Activated T-cell treated with anti-CD3 and anti-CD28 coated beads, Interleukin-2, amount 50 U/mL, for 1 hour (primary cell): ENCODE results near the gene GORAB.

ENCODE experiments used
- DNase-seq: peaks from one replicate; pipeline ENCODE4 v3.0.0-alpha.2; 2020

The GORAB gene

DNA sequence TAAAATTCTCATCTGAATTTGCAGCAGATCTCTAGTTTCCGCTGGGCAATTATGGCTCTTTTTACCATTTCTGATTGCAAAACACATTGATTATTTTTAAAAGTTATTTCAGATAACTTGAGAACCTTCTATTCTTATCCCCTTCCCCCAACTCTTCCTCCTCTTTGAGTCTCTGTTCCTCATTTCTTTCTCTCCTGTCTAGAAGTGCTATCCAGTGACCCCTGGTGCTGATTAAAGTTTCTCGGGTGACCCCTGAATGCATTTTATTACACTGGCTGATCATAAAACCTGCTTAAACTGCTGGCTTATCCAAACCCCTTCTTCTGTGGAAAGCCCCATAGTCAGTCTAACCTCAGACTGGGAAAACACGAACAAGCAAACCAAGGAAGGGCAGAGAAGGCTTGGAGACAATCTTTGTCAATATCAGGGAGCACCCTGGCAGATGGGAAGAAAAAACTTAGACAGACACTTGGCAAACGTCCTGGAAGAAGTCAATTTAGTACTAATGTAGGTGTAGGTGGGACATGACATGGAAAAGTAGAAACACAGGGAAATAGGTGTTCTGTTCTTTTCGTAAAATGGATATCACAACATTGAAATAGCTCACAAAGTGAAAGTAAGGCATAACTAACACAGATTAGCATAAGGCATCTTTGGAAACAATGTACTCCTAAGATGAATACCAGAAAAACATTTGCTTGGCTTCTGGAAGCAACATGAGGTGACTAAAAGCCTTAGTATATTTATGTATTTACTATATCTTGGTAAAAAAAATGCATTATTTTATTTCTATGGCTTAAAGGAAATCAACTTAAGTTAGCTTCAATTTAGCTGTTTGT, 61.4 kb downstream of the GORAB start:
- DNase-seq = no peak

DNA sequence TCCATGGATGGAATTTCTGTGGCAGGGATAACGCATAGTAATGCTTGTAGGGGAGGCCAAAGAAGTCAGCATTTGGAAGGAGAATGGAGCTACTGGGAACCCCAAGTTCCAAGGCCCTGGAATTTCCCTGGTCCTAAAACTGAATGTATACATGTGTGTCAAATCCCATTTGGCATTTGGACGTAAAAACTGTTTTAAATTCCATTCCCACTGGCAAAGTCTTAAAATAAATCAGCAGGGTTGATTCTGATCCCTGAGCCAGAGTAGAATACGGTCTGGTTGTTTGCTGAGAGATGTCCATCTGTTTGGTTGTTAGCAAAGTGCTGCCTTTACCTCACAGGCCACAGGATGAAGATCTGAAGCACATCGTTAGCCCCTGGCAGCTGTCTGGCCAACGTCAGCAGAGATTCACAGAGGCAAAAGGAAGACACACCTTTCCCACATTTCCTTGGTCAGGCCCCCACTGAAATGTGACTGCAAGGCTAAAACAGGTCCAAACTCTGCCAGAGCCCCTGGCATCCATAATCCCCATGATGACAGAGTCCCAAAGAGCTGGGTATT, 62.2 kb downstream of the GORAB start:
- no peak for DNase-seq

DNA sequence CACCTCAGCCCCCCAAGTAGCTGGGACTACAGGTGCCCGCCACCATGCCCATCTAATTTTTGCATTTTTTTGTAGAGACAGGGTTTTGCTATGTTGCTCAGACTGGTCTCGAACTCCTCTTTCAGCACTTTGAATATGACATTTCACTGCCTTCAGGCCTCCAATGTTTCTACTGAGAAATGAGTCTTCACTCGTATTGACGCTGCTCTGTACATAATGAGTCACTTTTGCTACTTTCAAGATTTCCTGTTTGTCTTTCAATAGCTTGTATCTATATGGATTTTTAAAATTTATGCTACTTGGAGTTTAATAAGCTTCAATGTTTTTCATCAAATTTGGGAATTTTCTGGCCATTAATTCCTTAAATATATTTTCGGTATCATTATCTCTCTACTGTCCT, 64.7 kb downstream of the GORAB start:
- DNase-seq = no peak

DNA sequence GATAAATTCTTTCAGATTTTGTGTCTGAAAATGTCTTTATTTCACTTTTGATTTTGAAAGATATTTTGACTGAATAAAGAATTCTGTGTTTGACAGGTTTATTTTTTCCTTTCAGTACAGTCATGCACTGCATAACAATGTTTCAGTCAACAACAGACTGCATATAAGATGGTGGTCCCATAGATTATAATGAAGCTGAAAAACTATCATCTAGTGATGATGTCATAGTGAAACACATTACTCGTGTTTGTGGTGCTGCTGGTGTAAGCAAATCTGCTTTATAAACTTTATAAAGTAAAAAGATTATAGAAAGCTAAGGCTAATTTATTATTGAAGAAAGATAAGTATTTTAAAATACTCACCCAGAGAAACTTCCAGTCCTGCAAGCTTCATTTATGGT, 66.7 kb downstream of the GORAB start:
- no peak for DNase-seq

DNA sequence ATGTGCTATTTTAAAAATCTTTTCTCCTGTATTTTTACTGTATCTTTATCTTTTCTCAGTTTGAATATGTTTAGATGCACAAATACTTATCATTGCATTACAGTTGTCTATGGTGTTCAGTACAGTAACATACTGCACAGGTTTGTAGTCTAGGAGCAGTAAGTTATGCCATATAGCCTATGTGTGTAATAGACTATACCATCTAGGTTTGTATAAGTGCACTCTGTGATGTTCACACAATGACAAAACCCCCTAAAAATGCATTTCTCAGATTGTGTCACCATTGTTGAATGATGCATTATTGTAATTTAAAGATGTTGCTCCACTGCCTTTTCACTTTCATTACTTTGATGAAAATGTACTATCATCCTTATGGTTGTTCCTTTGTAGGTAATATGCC, 67.1 kb downstream of the GORAB start:
- DNase-seq = no peak

DNA sequence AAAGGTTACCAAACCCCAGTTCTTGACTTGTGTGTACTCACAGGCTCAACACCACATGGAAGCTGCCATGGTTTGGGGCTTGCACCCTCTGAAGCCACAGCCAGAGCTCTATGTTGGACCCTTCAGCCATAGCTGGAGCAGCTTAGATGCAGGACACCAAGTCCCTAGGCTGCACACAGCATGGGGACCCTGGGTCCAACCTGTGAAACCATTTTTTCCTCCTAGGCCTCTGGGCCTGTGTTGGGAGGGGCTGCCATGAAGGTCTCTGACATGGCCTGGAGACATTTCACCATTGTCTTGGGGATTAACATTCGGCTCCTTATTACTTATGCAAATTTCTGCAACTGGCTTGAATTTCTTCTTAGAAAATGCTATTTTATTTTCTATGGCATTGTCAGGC, 69.9 kb downstream of the GORAB start:
- DNase-seq = no peak
